Activated CD8-positive, alpha-beta T cell treated with anti-CD3 and anti-CD28 coated beads for 36 hours (primary cell): Measurements from ENCODE around the gene PRAC2. TPM values are rescaled to one million over a fixed set of nuclear protein-coding genes. Genes with fewer than 3 reads are reported as not detected.

Source experiments
- ATAC-seq: fragments of 200-7000 bp; cut with Tn5 transposase; one replicate; pipeline ENCODE4 v1.10.0; 2021; ENCODE audit warnings: mild to moderate bottlenecking, moderate library complexity
- CTCF ChIA-PET: fragments of 350-600 bp; sonication (Branson Sonifier 250); formaldehyde crosslinking; loops from one replicate; lab custom pipeline; 2021; ENCODE audit warnings: antibody characterized with exemption; lab: Charles Lee
- POLR2A ChIA-PET: fragments of 350-600 bp; sonication (Branson Sonifier 250); formaldehyde crosslinking; loops from one replicate; lab custom pipeline; 2021; ENCODE audit warnings: antibody characterized with exemption; lab: Charles Lee
- DNase-seq: peaks from one replicate; pipeline ENCODE4 v3.0.0-alpha.2; 2020
- H3K27ac Mint-ChIP-seq: one replicate; pipeline ENCODE4 v1.8.0; 2021; ENCODE audit warnings: mild to moderate bottlenecking, mixed read lengths
- H3K27me3 Mint-ChIP-seq: one replicate; pipeline ENCODE4 v1.8.0; 2021; ENCODE audit warnings: mixed read lengths
- H3K36me3 Mint-ChIP-seq: one replicate; pipeline ENCODE4 v1.8.0; 2021; ENCODE audit warnings: low read depth, mixed read lengths
- H3K4me1 Mint-ChIP-seq: one replicate; pipeline ENCODE4 v1.8.0; 2021; ENCODE audit warnings: low read depth, mixed read lengths
- H3K4me3 Mint-ChIP-seq: one replicate; pipeline ENCODE4 v1.8.0; 2021; ENCODE audit warnings: mild to moderate bottlenecking, moderate library complexity, mixed read lengths
- H3K9me3 Mint-ChIP-seq: one replicate; pipeline ENCODE4 v1.8.0; 2021; ENCODE audit warnings: mixed read lengths
- CTCF ChIP-seq: fragments of 200-600 bp; IDR thresholded peaks from one replicate; pipeline ENCODE4 v1.8.0; 2022; ENCODE audit warnings: antibody characterized with exemption, mild to moderate bottlenecking
- intact Hi-C: fragments of 100-400 bp; cut with micrococcal nuclease; formaldehyde crosslinking; loops from one replicate; pipeline ENCODE4 v1.10.0; 2022
- total RNA-seq, 2 experiments: library from RNA; stranded (reverse); gene quantifications; one replicate each; pipeline ENCODE4 v1.2.3, GENCODE V29; 2021

The PRAC2 gene
- total RNA-seq, result not detected

GRCh38 chr17:48722915-48723422, at the start of gene PRAC2:
Gene PRAC2 (plus strand): TSS chr17:48723185. CDS start chr17:48724411, 1,226 bp downstream.
- POLR2A ChIA-PET, result interaction anchor here (0.9 kb wide), 1 partner anchor 330 kb away, joined by 3 read pairs; no protein-coding TSS in a partner anchor
- peak within 1 kb of the TSS; percentile 24 for H3K4me3 Mint-ChIP-seq
- H3K4me1 Mint-ChIP-seq, result peaks cover 33% of the 10 kb centered on the region
- no peaks in the 10 kb centered on the region for H3K9me3 Mint-ChIP-seq
- peaks cover 92% of the 10 kb centered on the region for H3K27me3 Mint-ChIP-seq
- ATAC-seq (no peak), DNase-seq (no peak)
- CTCF ChIA-PET, result interaction anchor here (0.7 to 5.0 kb wide), 28 partner anchors 7 to 166 kb away, joined by 3 to 82 read pairs (median 11); partner anchors contain the start of gene TTLL6
- TF ChIP-seq CTCF, result no peak
- H3K36me3 Mint-ChIP-seq, result no peaks in the 10 kb centered on the region
- intact Hi-C loops, result loop anchor here (10.0 kb wide), 1 partner anchor 108 kb away; the partner anchor contains the start of genes HOXB7 and HOXB8
- no peak within 1 kb of the TSS for H3K27ac Mint-ChIP-seq

- Mint-ChIP-seq H3K9me3 (no peaks in the 10 kb centered on the region), H3K4me3 (no peak overlapping the region), H3K36me3 (no peaks in the 10 kb centered on the region), H3K27me3 (peaks cover 18% of the 10 kb centered on the region), H3K4me1 (peaks cover 2% of the 10 kb centered on the region), H3K27ac (no peak overlapping the region)
- POLR2A ChIA-PET, result no interaction called here
- no peak for TF ChIP-seq CTCF
- DNase-seq (no peak), ATAC-seq (no peak)
- CTCF ChIA-PET, result interaction anchor here (0.9 to 4.9 kb wide), 11 partner anchors 10 to 355 kb away, joined by 3 to 83 read pairs (median 5); no protein-coding TSS in a partner anchor
- intact Hi-C loops, result loop anchor here (5.0 to 10.0 kb wide), 2 partner anchors 115 to 358 kb away; no protein-coding TSS in a partner anchor
Measured at GRCh38 chr17:48676963-48677558, 45.9 kb upstream of the PRAC2 start.

GRCh38 chr17:48678141-48678971, 44.6 kb upstream of the PRAC2 start:
- ATAC-seq (peak; percentile 97), DNase-seq (peak; percentile 79)
- peak; percentile 92 for TF ChIP-seq CTCF
- Mint-ChIP-seq H3K4me3 (no peak overlapping the region), H3K9me3 (no peaks in the 10 kb centered on the region), H3K27me3 (peaks cover 17% of the 10 kb centered on the region), H3K4me1 (peaks cover 2% of the 10 kb centered on the region), H3K27ac (no peak overlapping the region), H3K36me3 (no peaks in the 10 kb centered on the region)
- intact Hi-C loops, result loop anchor here (2.0 to 10.0 kb wide), 3 partner anchors 114 to 356 kb away; no protein-coding TSS in a partner anchor
- POLR2A ChIA-PET, result interaction anchor here (1.0 kb wide), 1 partner anchor 11 kb away, joined by 3 read pairs; no protein-coding TSS in a partner anchor
- CTCF ChIA-PET, result interaction anchor here (0.6 to 4.9 kb wide), 89 partner anchors 9 to 416 kb away, joined by 3 to 83 read pairs (median 5); partner anchors contain the start of genes ATP5MC1, HOXB13, PRAC1 and PRAC2

GRCh38 chr17:48679385-48680096, 43.4 kb upstream of the PRAC2 start:
- Mint-ChIP-seq H3K4me3 (no peak overlapping the region), H3K27me3 (peaks cover 18% of the 10 kb centered on the region), H3K9me3 (no peaks in the 10 kb centered on the region), H3K4me1 (peaks cover 2% of the 10 kb centered on the region), H3K36me3 (no peaks in the 10 kb centered on the region), H3K27ac (no peak overlapping the region)
- CTCF ChIA-PET, result interaction anchor here (0.8 to 4.9 kb wide), 67 partner anchors 8 to 385 kb away, joined by 3 to 83 read pairs (median 6); partner anchors contain the start of genes ATP5MC1, HOXB13, PRAC1 and PRAC2
- no peak for TF ChIP-seq CTCF
- ATAC-seq (no peak), DNase-seq (no peak)
- intact Hi-C loops, result loop anchor here (2.0 to 10.0 kb wide), 3 partner anchors 113 to 355 kb away; no protein-coding TSS in a partner anchor
- POLR2A ChIA-PET, result interaction anchor here (0.6 to 1.0 kb wide), 2 partner anchors 9 to 402 kb away, joined by 3 to 4 read pairs; no protein-coding TSS in a partner anchor
